DOHH2 (cell line): Measurements from ENCODE around the gene UMODL1.

Experiments used
- H3F3A ChIP-seq: fragments of 200-600 bp; sonication (generic), shearing (Covaris generic); 2 replicates; pipeline ENCODE4 v1.6.0; 2016; ENCODE audit warnings: antibody characterized with exemption, mild to moderate bottlenecking; ENCODE audit not compliant: control insufficient read depth, insufficient read depth
- H3K27ac ChIP-seq: fragments of 200-600 bp; sonication (generic); 2 replicates; pipeline ENCODE4 v1.5.1; 2014; ENCODE audit warnings: low read depth, mild to moderate bottlenecking, low read length, moderate library complexity
- H3K27me3 ChIP-seq: fragments of 200-600 bp; sonication (generic); 2 replicates; pipeline ENCODE4 v1.6.1; 2014; ENCODE audit warnings: mild to moderate bottlenecking, low read length, mixed read lengths; ENCODE audit not compliant: control insufficient read depth
- H3K36me3 ChIP-seq: fragments of 200-600 bp; sonication (generic); 2 replicates; pipeline ENCODE4 v1.6.1; 2014; ENCODE audit warnings: mild to moderate bottlenecking, low read length, moderate library complexity, mixed read lengths; ENCODE audit not compliant: control insufficient read depth
- H3K4me1 ChIP-seq: fragments of 200-600 bp; sonication (generic); 2 replicates; pipeline ENCODE4 v1.6.1; 2014; ENCODE audit warnings: mild to moderate bottlenecking, low read length, mixed read lengths; ENCODE audit not compliant: control insufficient read depth
- H3K4me2 ChIP-seq: fragments of 200-600 bp; sonication (generic); 2 replicates; pipeline ENCODE4 v1.6.0; 2014; ENCODE audit warnings: mild to moderate bottlenecking, low read length, moderate library complexity
- H3K4me3 ChIP-seq: fragments of 200-600 bp; sonication (generic); 2 replicates; pipeline ENCODE4 v1.5.1; 2014; ENCODE audit warnings: mild to moderate bottlenecking, low read length, mixed read lengths
- H3K79me2 ChIP-seq: fragments of 200-600 bp; sonication (generic); 2 replicates; pipeline ENCODE4 v1.6.1; 2014; ENCODE audit warnings: mild to moderate bottlenecking, low read length, mixed read lengths; ENCODE audit not compliant: control insufficient read depth
- H3K9me2 ChIP-seq: fragments of 200-600 bp; sonication (generic); replicated peaks from 2 replicates; pipeline ENCODE4 v1.6.1; 2014; ENCODE audit warnings: mild to moderate bottlenecking, low read length, mixed read lengths; ENCODE audit not compliant: control insufficient read depth
- H3K9me3 ChIP-seq: fragments of 200-600 bp; sonication (generic); 2 replicates; pipeline ENCODE4 v1.6.1; 2014; ENCODE audit warnings: antibody characterized with exemption, low read length, mixed read lengths; ENCODE audit not compliant: control insufficient read depth, insufficient read depth
- H4K20me1 ChIP-seq: fragments of 200-600 bp; sonication (generic); 2 replicates; pipeline ENCODE4 v1.6.0; 2014; ENCODE audit warnings: low read depth, mild to moderate bottlenecking, antibody characterized with exemption, low read length, moderate library complexity; ENCODE audit not compliant: control insufficient read depth, insufficient read depth
- CTCF ChIP-seq: fragments of 200-600 bp; sonication (generic); IDR thresholded peaks from one replicate; pipeline ENCODE4 v1.5.1; 2014; ENCODE audit warnings: antibody characterized with exemption, mild to moderate bottlenecking, low read depth, low read length; ENCODE audit not compliant: poor library complexity, severe bottlenecking
- EZH2phosphoT487 ChIP-seq: fragments of 200-600 bp; sonication (generic); IDR thresholded peaks from 2 replicates; pipeline ENCODE4 v1.6.1; 2017; ENCODE audit warnings: borderline replicate concordance, mild to moderate bottlenecking, antibody characterized with exemption, low read length, moderate library complexity, mixed read lengths

Gene UMODL1

GRCh38 chr21:42161956-42162681 lies 91.0 kb downstream of the UMODL1 start:
- H3K27ac ChIP-seq = no peak overlapping the region
- no peaks in the 10 kb centered on the region for H3K9me2 ChIP-seq
- peaks cover 8% of the 10 kb centered on the region for H3K4me1 ChIP-seq
- no peaks in the 10 kb centered on the region for H4K20me1 ChIP-seq
- no peak for TF ChIP-seq EZH2phosphoT487
- TF ChIP-seq CTCF = no peak
- H3K27me3 ChIP-seq = peaks cover 2% of the 10 kb centered on the region; the same call in 1 of the 2 replicates
- no peaks in the 10 kb centered on the region for H3F3A ChIP-seq
- H3K9me3 ChIP-seq = no peaks in the 10 kb centered on the region
- H3K79me2 ChIP-seq = no peaks in the 10 kb centered on the region
- no peaks in the 10 kb centered on the region for H3K36me3 ChIP-seq
- H3K4me3 ChIP-seq = no peak overlapping the region
- no peak overlapping the region for H3K4me2 ChIP-seq

GRCh38 chr21:42162831-42163510 lies 91.9 kb downstream of the UMODL1 start:
- Histone ChIP-seq H4K20me1 (no peaks in the 10 kb centered on the region), H3K27me3 (no peaks in the 10 kb centered on the region; the same call in 1 of the 2 replicates), H3K4me1 (peaks cover 8% of the 10 kb centered on the region), H3K9me3 (no peaks in the 10 kb centered on the region), H3K27ac (no peak overlapping the region), H3F3A (no peaks in the 10 kb centered on the region), H3K4me2 (no peak overlapping the region), H3K4me3 (no peak overlapping the region), H3K79me2 (no peaks in the 10 kb centered on the region), H3K9me2 (no peaks in the 10 kb centered on the region), H3K36me3 (no peaks in the 10 kb centered on the region)
- TF ChIP-seq EZH2phosphoT487 = no peak
- TF ChIP-seq CTCF = no peak

GRCh38 chr21:42163511-42163863 lies 92.4 kb downstream of the UMODL1 start:
- H3F3A ChIP-seq = no peaks in the 10 kb centered on the region
- H3K4me3 ChIP-seq = no peak overlapping the region
- H3K27me3 ChIP-seq = no peaks in the 10 kb centered on the region; the same call in 1 of the 2 replicates
- H3K9me2 ChIP-seq = no peaks in the 10 kb centered on the region
- H3K4me1 ChIP-seq = peaks cover 8% of the 10 kb centered on the region
- no peak overlapping the region for H3K27ac ChIP-seq
- TF ChIP-seq CTCF (no peak), EZH2phosphoT487 (no peak)
- H3K4me2 ChIP-seq = no peak overlapping the region
- H3K36me3 ChIP-seq = no peaks in the 10 kb centered on the region
- H3K9me3 ChIP-seq = no peaks in the 10 kb centered on the region
- H3K79me2 ChIP-seq = no peaks in the 10 kb centered on the region
- no peaks in the 10 kb centered on the region for H4K20me1 ChIP-seq
